ENCODE measurements around the gene PLA2G4B.

Gene PLA2G4B

DNA sequence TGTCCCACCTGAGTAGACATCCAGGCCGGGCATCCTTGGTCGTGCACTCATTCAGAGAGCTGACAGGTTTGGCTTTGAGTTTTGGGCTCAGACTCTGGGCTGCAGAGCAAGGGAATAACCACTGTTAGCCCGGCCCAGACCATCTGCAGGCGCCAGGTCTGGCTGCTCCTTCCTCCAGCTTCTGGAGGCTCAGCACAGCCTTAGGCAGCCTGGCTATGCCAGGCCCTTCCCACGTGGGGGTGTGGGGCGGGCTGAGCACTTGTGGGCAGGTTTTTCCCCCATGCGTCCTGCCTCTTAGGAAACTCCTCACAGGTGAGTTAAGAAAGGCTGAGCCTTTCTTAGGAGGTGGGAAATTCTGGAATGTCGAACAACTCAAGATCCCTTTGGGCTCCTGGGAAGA is 11.2 kb downstream of the PLA2G4B start:
- no peak overlapping the region for H3K4me3 Mint-ChIP-seq
- peaks cover 10% of the 10 kb centered on the region for H3K4me1 Mint-ChIP-seq
- no peak for ATAC-seq
- peaks cover 6% of the 10 kb centered on the region for H3K27me3 Mint-ChIP-seq
- H3K27ac Mint-ChIP-seq = no peak overlapping the region
- DNase-seq = no peak
- no peaks in the 10 kb centered on the region for H3K9me3 Mint-ChIP-seq

DNA sequence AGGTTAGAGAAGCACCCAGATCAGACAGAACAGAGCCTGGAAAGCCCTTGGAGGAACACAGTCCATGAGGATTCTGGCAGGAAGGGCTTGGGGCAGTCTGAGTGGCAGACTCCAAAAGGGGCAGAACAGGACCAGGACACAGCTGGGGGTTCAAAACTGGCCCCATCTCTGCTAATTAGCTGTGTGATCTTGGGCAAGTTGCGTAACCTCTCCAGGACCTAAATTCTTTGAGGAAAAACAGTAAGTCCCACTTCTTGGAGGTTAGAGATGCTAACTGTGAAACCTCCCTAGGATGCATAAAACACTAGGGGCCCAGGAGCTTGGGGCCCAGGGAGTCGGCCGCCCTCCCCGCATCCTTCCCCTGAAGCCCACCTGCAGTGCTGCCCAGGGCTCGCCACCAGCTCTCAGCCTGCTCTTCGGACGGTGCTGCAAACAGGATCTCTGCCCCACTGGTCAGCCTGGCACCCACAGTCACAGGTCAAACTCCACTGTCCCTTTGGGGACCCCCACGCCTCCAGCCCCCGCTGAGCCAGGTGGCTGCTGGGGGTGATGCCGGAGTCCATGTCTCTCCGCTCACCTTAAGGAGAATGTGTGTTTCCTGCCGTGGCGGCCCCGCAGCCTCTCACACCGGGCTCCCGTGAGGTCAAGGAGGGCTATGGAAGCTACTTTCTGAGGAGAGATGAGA is 12.0 kb downstream of the PLA2G4B start:
- H3K27me3 Mint-ChIP-seq = peaks cover 6% of the 10 kb centered on the region
- no peak for ATAC-seq
- H3K4me3 Mint-ChIP-seq = no peak overlapping the region
- H3K27ac Mint-ChIP-seq = peak overlapping the region in 1 of 2 donors; percentile 59
- DNase-seq = no peak
- H3K9me3 Mint-ChIP-seq = no peaks in the 10 kb centered on the region
- H3K4me1 Mint-ChIP-seq = peaks cover 10% of the 10 kb centered on the region

DNA sequence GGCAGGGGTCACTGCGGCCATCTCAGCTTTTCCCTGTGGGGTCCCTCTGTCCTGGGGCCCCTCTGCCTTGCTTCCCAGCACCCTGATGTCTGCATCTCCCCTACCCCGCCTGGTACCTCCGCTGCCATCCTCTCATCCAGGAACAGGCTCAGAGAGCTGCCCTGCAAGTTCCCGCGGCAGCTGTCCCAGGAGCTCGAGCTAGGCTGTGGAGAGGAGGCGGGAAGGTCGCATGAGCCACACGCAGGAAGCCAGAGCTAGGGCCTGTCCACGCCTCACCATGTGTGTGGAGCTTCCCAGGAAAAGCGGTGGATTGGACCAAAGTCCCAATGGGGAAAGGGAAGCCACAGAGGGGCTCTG is 12.5 kb downstream of the PLA2G4B start:
- DNase-seq (no peak), ATAC-seq (no peak)
- Mint-ChIP-seq H3K9me3 (no peaks in the 10 kb centered on the region), H3K27me3 (peaks cover 6% of the 10 kb centered on the region), H3K4me1 (peaks cover 10% of the 10 kb centered on the region), H3K4me3 (no peak overlapping the region), H3K27ac (peak overlapping the region in 1 of 2 donors; percentile 59)

DNA sequence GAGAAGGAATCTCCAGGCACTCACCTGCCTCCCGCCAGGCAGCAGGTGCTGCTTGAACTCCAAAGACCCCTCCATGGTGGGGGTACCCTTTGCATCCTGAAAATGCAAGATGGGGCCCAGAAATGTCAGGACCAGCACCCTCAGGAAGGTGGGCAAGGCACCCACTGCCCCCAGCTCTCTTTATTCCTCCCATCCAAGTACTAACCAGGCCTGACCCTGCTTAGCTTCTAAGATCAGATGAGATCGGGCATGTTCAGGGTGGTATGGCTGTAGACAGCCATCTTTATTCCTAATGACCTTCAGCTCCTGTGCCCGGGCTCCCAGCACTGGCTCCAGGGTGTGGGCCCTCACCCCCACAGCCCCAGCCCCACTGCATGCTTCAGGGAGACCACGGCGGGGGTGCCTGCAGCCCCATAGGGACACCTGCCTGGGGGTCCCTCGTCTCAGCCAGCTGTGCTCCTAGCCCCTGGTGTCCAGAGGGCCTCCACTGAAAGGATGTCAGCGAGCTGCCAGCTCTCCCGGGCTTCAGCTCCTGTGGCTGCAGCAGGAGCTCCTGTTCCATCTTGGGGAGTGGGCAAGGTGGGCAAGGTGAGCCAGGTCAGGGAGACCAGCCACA is 13.2 kb downstream of the PLA2G4B start:
- DNase-seq (no peak), ATAC-seq (peak; percentile 14)
- Mint-ChIP-seq H3K4me1 (peaks cover 10% of the 10 kb centered on the region), H3K27me3 (peaks cover 6% of the 10 kb centered on the region), H3K9me3 (no peaks in the 10 kb centered on the region), H3K4me3 (no peak overlapping the region), H3K27ac (peak overlapping the region in 1 of 2 donors; percentile 19)

DNA sequence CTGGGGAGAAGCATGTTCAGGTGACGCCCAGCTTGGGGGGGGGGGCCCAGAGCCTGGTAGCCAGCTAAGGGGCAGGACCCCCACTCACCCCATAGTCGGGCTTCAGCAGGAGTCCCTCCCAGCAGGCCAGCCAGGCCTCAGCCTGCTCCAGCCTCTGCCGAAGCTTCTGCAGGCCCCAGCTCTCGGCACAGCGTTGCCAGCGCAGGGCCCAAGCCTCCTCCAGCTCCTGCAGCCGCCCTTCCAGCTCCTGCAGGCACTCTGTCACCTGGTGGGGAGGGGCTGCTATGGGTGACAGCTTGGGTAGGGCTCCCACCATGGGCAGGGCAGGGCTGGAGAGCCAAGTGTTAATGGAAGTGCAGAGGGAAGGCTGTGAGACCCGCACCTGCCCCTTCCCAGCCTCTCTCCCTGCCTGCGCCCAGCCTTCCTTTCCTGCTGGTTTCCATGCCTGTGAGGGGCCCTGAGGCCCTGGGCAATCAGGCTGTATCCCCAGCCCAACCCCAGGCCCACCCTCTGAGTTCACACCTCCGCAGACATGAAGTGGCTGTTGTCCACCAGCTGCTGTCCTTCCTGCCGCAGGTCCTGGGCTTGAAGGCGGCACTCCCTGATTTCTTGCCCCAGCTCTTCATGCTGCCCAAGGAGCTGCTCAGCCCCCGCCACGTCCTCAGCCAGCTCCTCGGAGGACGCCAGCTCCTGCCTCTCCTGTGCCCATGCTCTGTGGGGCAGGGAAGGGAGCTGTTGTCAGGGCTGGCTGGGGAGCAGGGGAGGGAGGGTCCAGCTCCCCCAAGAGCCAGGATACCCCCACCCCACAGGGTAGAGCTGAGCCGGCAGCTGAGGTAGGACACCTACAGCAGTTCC is 14.3 kb downstream of the PLA2G4B start:
- peaks cover 10% of the 10 kb centered on the region for H3K4me1 Mint-ChIP-seq

DNA sequence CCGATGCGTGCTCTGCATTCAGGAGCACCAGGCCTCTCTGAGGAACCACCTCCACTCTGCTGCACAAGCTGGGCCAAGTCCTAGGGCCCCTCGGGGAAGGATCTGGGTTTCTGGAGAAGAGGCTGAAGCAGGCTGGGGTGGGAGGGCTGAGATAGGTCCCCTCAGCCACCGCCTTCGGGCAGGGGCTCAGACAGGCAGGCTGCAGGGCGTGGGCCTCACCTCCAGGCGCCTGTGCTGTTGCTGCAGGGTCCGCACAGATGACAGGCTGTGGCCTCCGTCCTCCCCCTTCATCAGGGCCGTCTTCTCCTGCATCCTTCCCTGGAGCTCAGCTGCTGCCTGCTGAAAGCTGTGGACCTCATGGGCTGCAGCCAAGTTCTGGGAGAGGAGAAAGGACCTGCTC is 15.2 kb downstream of the PLA2G4B start:
- peaks cover 4% of the 10 kb centered on the region for H3K4me1 Mint-ChIP-seq

More for the DNA sequence above, 14.3 kb downstream of the PLA2G4B start:
- ATAC-seq (no peak), DNase-seq (no peak)
- Mint-ChIP-seq H3K9me3 (no peaks in the 10 kb centered on the region), H3K27me3 (peaks cover 6% of the 10 kb centered on the region), H3K27ac (no peak overlapping the region), H3K4me3 (no peak overlapping the region)

DNA sequence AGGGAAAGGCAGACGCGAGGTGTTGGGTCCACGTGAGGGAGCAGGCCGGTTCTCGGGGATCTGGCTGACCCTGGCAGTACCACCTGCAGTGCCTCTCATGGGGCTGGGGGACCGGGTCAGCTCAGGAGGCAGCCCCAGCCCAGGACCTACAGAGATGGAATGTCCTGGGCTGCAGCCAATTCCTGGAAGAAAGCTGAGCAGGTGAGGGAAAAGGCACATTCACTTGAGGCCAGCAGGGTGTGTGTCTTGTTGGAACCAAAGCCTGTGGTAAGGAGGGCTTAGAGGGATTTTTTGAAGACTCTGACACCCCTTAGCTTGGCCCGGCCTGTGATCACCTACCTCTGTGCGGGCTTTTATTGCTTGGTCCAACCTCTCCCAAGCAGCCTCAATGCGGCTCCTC is 15.8 kb downstream of the PLA2G4B start:
- Mint-ChIP-seq H3K4me1 (no peaks in the 10 kb centered on the region), H3K27ac (no peak overlapping the region), H3K27me3 (peaks cover 6% of the 10 kb centered on the region), H3K9me3 (no peaks in the 10 kb centered on the region), H3K4me3 (no peak overlapping the region)
- ATAC-seq (no peak), DNase-seq (no peak)

More for the DNA sequence above, 15.2 kb downstream of the PLA2G4B start:
- DNase-seq (no peak), ATAC-seq (no peak)
- Mint-ChIP-seq H3K27ac (no peak overlapping the region), H3K9me3 (no peaks in the 10 kb centered on the region), H3K27me3 (peaks cover 6% of the 10 kb centered on the region), H3K4me3 (no peak overlapping the region)

DNA sequence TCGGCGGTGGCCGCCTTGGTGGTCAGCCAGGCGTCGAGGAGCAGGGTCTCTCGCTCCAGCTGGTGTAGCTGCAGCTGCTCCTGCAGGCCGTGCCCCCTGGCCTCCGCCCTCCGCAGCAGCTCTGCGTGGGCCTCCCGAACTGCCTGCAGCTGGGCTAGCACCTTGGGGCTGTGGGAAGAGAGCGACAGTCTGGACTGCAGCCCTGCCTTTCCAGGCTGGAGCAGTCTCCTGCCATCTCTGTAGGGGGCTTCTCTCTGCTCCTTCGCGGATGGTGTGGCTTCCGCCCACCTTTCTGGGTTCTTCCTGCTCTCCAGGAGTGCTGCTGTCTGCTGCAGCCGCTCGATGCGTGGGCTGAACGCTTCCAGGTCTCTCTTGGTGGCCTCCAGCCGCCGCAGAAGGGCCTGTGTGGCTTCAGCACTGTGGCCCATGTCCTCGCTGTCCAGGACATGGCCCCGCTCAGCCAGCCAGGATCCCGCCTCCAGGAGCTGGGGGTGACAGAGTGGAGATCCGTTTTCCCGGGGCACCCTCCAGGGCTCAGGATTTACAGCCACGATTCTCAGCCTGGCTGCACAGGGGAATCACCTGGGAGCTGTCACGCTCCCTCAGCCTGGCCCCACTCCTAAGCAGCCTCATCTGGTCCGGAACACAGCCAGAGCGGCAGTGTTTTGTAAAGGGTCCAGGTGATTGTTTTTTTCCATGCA is 16.8 kb downstream of the PLA2G4B start:
- ATAC-seq (no peak), DNase-seq (no peak)
- peak overlapping the region in 1 of 2 donors; percentile 90 for H3K27ac Mint-ChIP-seq
- peaks cover 6% of the 10 kb centered on the region for H3K27me3 Mint-ChIP-seq
- H3K4me1 Mint-ChIP-seq = peaks cover 6% of the 10 kb centered on the region
- no peaks in the 10 kb centered on the region for H3K9me3 Mint-ChIP-seq
- H3K4me3 Mint-ChIP-seq = no peak overlapping the region

DNA sequence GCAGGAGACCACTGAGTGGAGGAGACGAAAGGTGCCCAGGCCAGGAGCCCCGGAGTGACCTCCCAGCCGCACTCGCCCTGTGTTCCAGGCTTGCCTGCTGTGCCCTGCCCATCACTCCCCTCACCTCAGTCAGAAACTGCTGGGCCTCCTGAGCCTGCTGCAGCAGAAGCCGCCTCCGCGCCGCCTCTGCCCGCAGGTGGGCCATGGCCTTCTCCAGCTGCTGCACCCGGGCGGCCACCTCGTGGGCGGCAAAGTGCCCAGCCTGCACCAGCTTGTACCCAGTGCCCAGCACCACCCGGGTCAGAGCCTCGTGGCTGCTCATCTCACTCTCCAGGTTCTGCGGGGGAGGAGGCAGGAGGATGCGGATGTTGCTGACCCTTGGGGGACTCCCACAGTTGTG is 17.6 kb downstream of the PLA2G4B start:
- DNase-seq (no peak), ATAC-seq (no peak)
- H3K4me3 Mint-ChIP-seq = no peak overlapping the region
- H3K9me3 Mint-ChIP-seq = no peaks in the 10 kb centered on the region
- no peak overlapping the region for H3K27ac Mint-ChIP-seq
- peaks cover 12% of the 10 kb centered on the region for H3K4me1 Mint-ChIP-seq
- peaks cover 8% of the 10 kb centered on the region for H3K27me3 Mint-ChIP-seq

DNA sequence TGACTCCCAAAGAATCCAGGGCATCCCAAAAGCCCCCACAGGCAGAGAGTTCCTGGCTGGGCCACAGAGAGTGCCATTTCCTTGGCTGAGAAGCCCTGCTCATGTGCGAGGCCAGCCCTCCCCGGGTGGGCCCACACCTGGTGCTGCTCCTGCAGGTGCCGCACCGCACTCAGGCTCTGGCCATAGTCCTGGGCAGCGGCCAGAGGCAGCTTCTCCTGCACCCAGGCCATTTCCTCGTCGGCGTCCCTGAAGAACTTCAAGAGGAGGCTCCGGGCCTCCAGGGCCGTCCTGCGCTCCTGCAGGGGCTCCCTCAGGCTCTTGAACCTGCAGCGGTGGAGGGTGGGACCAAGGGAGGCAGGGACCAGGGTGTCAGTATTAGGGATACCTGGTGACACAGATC is 18.1 kb downstream of the PLA2G4B start:
- Mint-ChIP-seq H3K27ac (no peak overlapping the region), H3K27me3 (peaks cover 7% of the 10 kb centered on the region), H3K4me1 (peaks cover 12% of the 10 kb centered on the region), H3K9me3 (no peaks in the 10 kb centered on the region), H3K4me3 (no peak overlapping the region)
- ATAC-seq (no peak), DNase-seq (no peak)

DNA sequence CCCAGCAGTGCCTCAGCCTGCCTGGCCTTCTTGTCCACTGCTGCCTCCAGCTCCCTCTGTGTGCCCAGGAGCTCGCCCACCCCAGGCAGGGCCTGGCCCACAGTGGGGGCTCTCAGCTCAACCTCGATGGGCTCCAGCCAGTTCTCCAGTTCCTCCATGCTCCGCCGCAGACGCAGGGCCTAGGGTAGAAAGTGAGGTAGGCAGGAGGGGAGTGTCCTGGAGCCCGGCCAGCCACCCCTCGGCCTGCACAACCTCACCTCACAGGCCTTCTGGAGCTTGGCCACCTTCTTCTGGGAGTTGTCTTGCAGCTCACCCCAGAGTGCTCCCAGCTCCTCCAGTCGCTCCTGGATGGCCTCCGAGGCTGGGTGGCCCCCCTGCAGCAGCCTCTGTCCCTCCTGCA is 18.7 kb downstream of the PLA2G4B start:
- Mint-ChIP-seq H3K27ac (peak overlapping the region in 1 of 2 donors; percentile 54), H3K4me1 (peaks cover 12% of the 10 kb centered on the region), H3K4me3 (no peak overlapping the region), H3K9me3 (no peaks in the 10 kb centered on the region), H3K27me3 (peaks cover 7% of the 10 kb centered on the region)
- DNase-seq (no peak), ATAC-seq (no peak)

DNA sequence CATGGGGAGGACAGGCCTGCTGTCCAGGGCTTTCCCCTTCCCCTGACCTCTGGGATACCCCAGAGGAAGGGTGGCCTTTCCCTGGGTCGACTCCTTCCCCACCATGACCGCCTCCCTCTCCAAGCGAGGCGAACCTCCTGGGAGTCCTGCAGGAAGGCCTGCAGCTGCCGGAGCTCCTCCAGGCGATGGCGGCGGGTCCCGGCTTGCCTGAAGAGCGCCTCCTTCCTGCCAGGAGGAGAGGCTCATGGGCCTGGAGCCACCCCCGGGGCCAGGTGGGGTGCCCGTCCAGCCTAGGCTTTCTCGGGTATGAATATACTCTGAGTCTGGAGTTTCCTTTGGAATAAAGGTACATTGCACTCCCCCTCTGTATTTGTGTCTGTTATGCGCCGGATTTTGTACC is 20.1 kb downstream of the PLA2G4B start:
- Mint-ChIP-seq H3K4me3 (no peak overlapping the region), H3K9me3 (no peaks in the 10 kb centered on the region), H3K4me1 (peaks cover 16% of the 10 kb centered on the region), H3K27me3 (peaks cover 7% of the 10 kb centered on the region), H3K27ac (peak overlapping the region in 1 of 2 donors; percentile 19)
- ATAC-seq (no peak), DNase-seq (no peak)

DNA sequence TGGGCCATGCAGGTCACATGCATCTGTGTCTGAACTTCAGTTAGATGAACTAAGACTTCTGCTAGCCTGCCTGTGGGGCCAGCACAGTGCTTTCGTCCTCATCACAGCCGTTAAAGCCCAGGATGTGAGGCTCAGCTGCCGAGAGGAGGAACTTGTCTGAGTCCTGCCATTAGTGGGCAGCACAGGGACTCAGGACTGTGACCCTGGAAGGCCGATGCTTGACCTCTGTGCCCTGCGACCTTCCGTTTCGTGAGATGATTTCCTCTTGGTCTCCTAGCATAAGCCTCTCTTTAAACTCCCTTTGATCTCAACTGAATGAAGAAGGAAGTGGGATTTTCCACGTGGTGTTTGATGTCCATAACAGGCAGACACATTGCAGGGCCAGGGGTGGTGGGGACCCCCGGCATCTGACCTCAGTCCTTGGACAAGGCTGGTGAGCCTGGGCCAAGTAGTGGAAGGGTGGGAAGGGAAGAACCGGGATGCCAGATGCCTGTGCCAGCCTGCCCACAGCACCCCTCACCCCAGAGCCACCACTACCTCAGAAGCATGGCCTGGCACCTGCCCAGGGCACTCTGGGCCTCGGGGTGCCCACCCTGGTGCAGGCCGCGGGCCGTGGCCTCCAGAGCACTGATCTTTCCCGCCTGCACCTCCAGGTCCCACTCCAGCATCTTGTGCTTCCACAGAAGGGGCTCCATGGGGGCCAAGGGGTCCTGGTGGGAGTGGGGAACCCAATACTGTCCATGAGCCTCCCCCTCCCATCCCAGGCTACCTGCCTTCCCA is 21.6 kb downstream of the PLA2G4B start:
- no peak for ATAC-seq
- Mint-ChIP-seq H3K4me1 (peaks cover 16% of the 10 kb centered on the region), H3K9me3 (no peaks in the 10 kb centered on the region), H3K27ac (peak overlapping the region in 1 of 2 donors; percentile 27), H3K4me3 (no peak overlapping the region), H3K27me3 (peaks cover 7% of the 10 kb centered on the region)
- DNase-seq = no peak

DNA sequence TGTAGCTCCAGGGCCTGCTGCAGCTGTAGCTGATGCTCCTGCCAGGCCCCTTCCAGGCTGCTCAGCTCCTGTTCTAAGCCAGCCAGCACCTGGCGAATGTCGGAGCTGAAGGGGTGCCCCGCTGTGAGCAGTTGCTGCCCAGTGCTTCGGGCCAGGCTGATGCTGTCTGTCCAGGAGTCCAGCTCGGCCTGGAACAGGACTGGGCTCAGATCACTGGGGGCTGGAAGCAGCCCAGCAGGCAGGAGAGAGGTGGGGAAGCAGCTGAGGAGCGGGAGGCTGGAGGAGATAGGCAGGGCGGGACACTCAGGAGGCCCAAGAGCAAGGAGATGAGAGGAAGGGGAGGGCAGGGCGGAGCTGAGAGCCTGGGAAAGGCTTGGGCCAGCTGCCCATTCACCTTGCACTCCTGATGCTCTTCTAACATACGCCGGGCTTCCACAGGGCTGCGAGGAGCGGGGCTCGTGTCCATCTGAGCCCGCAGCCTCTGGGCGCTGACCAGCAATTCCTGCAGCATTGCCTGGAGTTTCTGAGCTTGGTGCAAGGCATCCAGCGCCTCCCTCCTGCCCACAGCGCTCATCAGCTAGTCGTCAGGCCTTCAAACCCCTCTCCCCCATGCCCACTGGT is 23.2 kb downstream of the PLA2G4B start:
- H3K27ac Mint-ChIP-seq = no peak overlapping the region
- no peak overlapping the region for H3K4me3 Mint-ChIP-seq
- H3K9me3 Mint-ChIP-seq = no peaks in the 10 kb centered on the region
- ATAC-seq (no peak), DNase-seq (no peak)
- H3K4me1 Mint-ChIP-seq = peaks cover 16% of the 10 kb centered on the region
- H3K27me3 Mint-ChIP-seq = peaks cover 7% of the 10 kb centered on the region
